Stimulated activated effector memory CD8-positive, alpha-beta T cell treated with anti-CD3 and anti-CD28 coated beads, Interleukin-12 subunit alpha, Interleukin-12 subunit beta, amount 100 ng/mL, for 72 hours (primary cell): Measurements from ENCODE around the gene RRM2.
"Not testable (repeated sequence)": the region's sequence is repeated elsewhere in the genome, so short reads cannot be mapped to it uniquely, and the experiment has no call there.

Source experiments
- ATAC-seq: fragments of 150-1000 bp; cut with Tn5 transposase; 2 replicates; pipeline ENCODE4 v1.10.0; 2021
- DNase-seq, 2 donors: peaks; one replicate each; pipeline ENCODE4 v3.0.0; 2021 to 2022; ENCODE audit warnings: low spot score in 2 of 2
- H3K27ac Mint-ChIP-seq: one replicate; pipeline ENCODE4 v1.8.0; 2022; ENCODE audit warnings: mild to moderate bottlenecking, mixed read lengths
- H3K36me3 Mint-ChIP-seq: one replicate; pipeline ENCODE4 v1.8.0; 2022; ENCODE audit warnings: mild to moderate bottlenecking, mixed read lengths
- H3K4me1 Mint-ChIP-seq: one replicate; pipeline ENCODE4 v1.8.0; 2022; ENCODE audit warnings: mixed read lengths
- H3K4me3 Mint-ChIP-seq: one replicate; pipeline ENCODE4 v1.8.0; 2022; ENCODE audit warnings: mild to moderate bottlenecking, mixed read lengths
- H3K9me3 Mint-ChIP-seq: one replicate; pipeline ENCODE4 v1.8.0; 2022; ENCODE audit warnings: mixed read lengths

RRM2 gene

GRCh38 chr2:10085043-10085667 is 37.4 kb upstream of the RRM2 start:
- ATAC-seq (no peak), DNase-seq (no peak)
- Mint-ChIP-seq H3K36me3 (no peaks in the 10 kb centered on the region), H3K4me1 (peaks cover 12% of the 10 kb centered on the region), H3K4me3 (no peak overlapping the region), H3K27ac (no peak overlapping the region), H3K9me3 (no peaks in the 10 kb centered on the region)

DNA sequence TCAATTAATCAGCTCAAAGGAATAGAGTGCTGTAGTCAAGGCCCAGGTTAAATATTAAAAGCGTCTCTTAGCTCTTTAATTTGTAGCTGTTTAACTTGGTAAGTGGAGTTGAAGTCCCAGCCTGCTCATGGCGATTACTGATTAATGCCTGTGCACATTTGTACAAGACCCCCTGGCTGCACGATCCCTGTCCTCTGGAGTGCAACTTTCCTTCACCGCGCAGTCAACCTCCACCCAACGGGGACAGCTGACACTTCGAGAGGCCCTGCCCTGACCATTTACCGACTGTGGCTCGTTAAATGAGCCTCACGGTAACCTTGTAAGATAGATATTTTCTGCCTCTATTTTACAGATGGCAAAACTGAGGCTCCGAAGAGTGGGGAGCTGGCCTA is 36.9 kb upstream of the RRM2 start:
- H3K4me3 Mint-ChIP-seq = no peak overlapping the region
- no peak overlapping the region for H3K27ac Mint-ChIP-seq
- no peak for DNase-seq
- peaks cover 12% of the 10 kb centered on the region for H3K4me1 Mint-ChIP-seq
- no peak for ATAC-seq
- H3K36me3 Mint-ChIP-seq = no peaks in the 10 kb centered on the region
- H3K9me3 Mint-ChIP-seq = no peaks in the 10 kb centered on the region

GRCh38 chr2:10086950-10087349 is 35.6 kb upstream of the RRM2 start:
- Mint-ChIP-seq H3K36me3 (no peaks in the 10 kb centered on the region), H3K27ac (no peak overlapping the region), H3K4me3 (no peak overlapping the region), H3K9me3 (no peaks in the 10 kb centered on the region), H3K4me1 (peaks cover 12% of the 10 kb centered on the region)
- DNase-seq = no peak
- ATAC-seq = no peak

DNA sequence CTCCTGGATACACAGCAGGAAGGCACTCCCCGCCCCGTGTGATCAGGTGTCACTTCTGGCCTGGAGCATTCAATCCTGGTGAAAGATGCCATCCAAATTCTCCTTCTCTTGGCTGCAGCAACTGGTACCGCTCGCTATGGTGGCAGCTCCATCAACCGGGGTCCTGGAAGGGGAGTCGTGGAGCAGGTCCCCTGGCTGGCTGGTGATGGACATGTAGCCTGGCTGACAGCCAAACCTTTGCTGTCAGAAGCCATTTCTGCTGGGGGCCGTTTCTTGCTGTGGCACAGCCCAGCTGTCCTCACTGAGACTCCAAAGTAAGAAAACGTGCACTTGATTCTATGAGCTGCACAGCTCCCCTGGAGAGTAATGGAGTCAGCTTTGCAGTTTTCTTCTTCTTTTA is 35.2 kb upstream of the RRM2 start:
- Mint-ChIP-seq H3K36me3 (no peaks in the 10 kb centered on the region), H3K9me3 (no peaks in the 10 kb centered on the region), H3K27ac (no peak overlapping the region), H3K4me3 (no peak overlapping the region), H3K4me1 (peaks cover 12% of the 10 kb centered on the region)
- DNase-seq (no peak), ATAC-seq (no peak)

DNA sequence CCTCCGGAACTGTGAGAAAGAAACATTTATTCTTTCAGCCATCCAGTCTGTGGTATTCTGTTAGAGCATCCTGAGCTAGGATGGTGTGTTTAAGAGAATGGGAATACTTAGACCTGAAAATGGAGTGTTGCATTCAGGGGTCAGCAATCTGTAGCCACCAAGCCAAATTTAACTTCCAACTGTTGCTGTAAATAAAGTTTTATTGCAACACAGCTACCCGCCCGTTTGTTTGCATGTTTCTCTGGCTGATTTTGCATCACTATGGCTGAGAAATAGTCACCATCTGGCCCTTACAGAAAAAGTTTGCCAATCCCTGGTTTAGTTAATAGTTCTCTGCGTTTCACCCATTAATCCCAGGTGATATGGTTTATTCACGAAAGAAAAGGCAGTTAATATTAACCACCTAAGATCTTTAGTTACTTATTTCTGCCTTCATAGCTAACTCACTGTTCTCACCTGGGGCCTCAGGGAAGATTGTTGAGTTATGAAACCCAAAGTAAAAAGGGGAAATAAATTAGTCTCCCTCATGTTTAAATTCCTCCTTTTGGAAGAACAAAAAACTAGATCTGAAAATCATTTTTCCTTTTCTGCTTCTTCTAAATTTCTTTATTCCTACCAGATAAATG is 32.9 kb upstream of the RRM2 start:
- Mint-ChIP-seq H3K4me3 (no peak overlapping the region), H3K4me1 (peaks cover 6% of the 10 kb centered on the region), H3K9me3 (no peaks in the 10 kb centered on the region), H3K27ac (no peak overlapping the region), H3K36me3 (no peaks in the 10 kb centered on the region)
- DNase-seq = no peak
- no peak for ATAC-seq

GRCh38 chr2:10091182-10091888 is 31.2 kb upstream of the RRM2 start:
- DNase-seq (no peak), ATAC-seq (peak; percentile 43)
- H3K27ac Mint-ChIP-seq = no peak overlapping the region
- H3K4me1 Mint-ChIP-seq = peaks cover 6% of the 10 kb centered on the region
- peak overlapping the region; percentile 61 for H3K4me3 Mint-ChIP-seq
- no peaks in the 10 kb centered on the region for H3K36me3 Mint-ChIP-seq
- no peaks in the 10 kb centered on the region for H3K9me3 Mint-ChIP-seq

DNA sequence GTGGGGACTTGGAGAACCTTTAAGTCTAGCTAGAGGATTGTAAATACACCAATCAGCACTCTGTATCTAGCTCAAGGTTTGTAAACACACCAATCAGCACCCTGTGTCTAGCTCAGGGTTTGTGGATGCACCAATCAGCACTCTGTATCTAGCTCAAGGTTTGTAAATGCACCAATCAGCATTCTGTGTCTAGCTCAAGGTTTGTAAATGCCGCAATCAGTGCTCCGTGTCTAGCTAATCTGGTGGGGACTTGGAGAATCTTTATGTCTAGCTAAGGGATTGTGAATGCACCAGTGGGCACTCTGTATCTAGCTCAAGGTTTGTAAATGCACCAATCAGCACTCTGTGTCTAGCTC is 30.7 kb upstream of the RRM2 start:
- DNase-seq, H3K9me3 Mint-ChIP-seq, H3K36me3 Mint-ChIP-seq, H3K4me1 Mint-ChIP-seq, H3K27ac Mint-ChIP-seq, ATAC-seq: not testable (repeated sequence)
- H3K4me3 Mint-ChIP-seq = peak overlapping the region; percentile 61

DNA sequence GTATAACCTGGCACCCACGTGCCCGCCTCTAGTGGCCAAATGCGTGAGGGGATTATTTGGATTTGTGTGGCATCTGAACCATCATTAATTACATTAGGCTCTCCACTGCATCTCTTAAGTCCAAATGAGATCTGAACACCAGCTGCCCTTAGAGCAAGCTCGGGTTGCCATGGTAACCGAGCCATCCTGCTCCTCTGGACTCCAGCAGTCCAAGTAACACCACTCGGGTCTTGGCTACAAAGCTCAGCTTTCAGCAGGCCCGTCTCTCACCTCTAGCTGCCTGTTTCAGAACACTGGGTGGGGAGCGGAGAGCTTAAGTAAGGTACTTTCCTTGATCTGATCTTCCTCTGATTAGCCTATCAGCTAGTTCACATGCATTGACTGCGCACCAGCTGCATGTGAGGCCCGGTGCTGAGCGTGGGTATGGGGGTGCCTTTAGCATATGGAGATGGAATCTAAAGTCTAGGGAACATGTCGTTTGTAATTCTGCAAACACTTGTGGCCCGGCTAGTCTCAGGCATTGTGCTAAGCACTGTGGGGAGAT is 28.2 kb upstream of the RRM2 start:
- no peak for DNase-seq
- no peak for ATAC-seq
- H3K9me3 Mint-ChIP-seq = no peaks in the 10 kb centered on the region
- no peak overlapping the region for H3K27ac Mint-ChIP-seq
- H3K4me3 Mint-ChIP-seq = no peak overlapping the region
- H3K4me1 Mint-ChIP-seq = peaks cover 6% of the 10 kb centered on the region
- H3K36me3 Mint-ChIP-seq = no peaks in the 10 kb centered on the region

DNA sequence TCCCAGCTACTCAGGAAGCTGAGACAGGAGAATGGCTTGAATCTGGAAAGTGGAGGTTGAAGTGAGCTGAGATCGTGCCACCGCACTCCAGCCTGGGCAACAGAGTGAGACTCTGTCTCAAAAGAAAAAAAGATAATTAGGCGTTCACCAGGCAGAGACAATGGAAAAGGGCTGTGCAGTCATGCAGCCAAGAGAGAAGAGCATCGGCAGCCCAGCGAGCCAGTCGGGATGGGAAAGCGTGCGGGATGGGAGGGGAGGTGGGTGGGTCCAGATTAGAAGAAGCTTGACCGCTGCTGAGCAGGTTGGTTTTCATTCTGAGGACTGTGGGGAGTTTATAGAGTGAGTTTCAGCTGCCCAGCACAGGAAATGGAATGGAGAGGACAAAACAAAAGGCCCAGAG is 27.4 kb upstream of the RRM2 start:
- ATAC-seq (no peak), DNase-seq (no peak)
- Mint-ChIP-seq H3K36me3 (no peaks in the 10 kb centered on the region), H3K27ac (no peak overlapping the region), H3K4me1 (peaks cover 6% of the 10 kb centered on the region), H3K9me3 (no peaks in the 10 kb centered on the region), H3K4me3 (no peak overlapping the region)

- no peak overlapping the region for H3K4me3 Mint-ChIP-seq
- no peaks in the 10 kb centered on the region for H3K4me1 Mint-ChIP-seq
- no peak for ATAC-seq
- DNase-seq = no peak
- no peaks in the 10 kb centered on the region for H3K9me3 Mint-ChIP-seq
- no peak overlapping the region for H3K27ac Mint-ChIP-seq
- H3K36me3 Mint-ChIP-seq = no peaks in the 10 kb centered on the region
Observed at GRCh38 chr2:10096641-10097040, 25.9 kb upstream of the RRM2 start.

- ATAC-seq = peak; percentile 77
- Mint-ChIP-seq H3K36me3 (no peaks in the 10 kb centered on the region), H3K27ac (no peak overlapping the region), H3K4me3 (no peak overlapping the region), H3K9me3 (no peaks in the 10 kb centered on the region), H3K4me1 (no peaks in the 10 kb centered on the region)
- DNase-seq = peak in 1 of 2 donors; percentile 28
Observed at GRCh38 chr2:10097352-10098148, 25.0 kb upstream of the RRM2 start.

DNA sequence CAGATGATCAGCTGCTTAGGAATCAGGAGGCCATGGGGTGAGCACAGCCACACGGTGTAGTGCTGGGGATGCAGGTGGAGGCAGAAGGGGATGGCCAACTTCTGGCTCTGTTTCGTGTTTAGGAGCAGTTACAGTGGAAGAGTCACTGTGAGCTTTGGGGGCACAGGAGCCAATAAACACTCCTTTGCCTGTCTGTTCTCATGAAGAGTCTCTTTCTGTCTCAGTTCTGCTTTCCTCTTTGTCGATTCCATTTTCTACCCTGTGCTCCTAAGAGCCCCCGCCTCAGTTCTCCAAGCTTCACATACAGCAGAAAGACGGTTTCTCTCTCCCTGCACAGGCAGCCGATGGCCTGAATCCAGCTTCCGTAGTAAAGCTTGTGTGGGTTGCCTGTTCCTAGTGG is 21.0 kb upstream of the RRM2 start:
- no peaks in the 10 kb centered on the region for H3K4me1 Mint-ChIP-seq
- H3K36me3 Mint-ChIP-seq = no peaks in the 10 kb centered on the region
- no peak overlapping the region for H3K4me3 Mint-ChIP-seq
- H3K27ac Mint-ChIP-seq = no peak overlapping the region
- no peak for DNase-seq
- H3K9me3 Mint-ChIP-seq = no peaks in the 10 kb centered on the region
- ATAC-seq = no peak

DNA sequence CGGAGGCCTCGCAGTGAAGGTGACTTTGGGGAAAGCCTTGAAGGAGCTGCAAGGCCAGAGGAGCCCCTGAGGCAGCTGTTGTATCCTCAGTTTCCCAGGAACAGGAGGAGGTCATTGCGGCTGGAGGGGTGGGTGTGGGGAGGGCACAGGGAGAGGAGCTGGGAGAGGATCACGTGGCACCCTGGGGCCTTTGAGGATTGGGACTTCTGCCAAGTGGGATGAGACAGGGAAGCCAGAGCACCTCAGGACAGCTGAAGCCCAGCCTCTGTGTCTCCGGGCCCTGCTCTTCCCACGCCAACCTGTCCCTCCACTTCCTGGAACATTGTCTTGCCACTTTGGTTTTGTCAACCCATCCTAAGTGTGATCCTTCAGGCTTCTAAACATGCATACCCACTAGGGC is 19.4 kb upstream of the RRM2 start:
- Mint-ChIP-seq H3K27ac (no peak overlapping the region), H3K9me3 (no peaks in the 10 kb centered on the region), H3K4me3 (no peak overlapping the region), H3K36me3 (no peaks in the 10 kb centered on the region), H3K4me1 (no peaks in the 10 kb centered on the region)
- no peak for DNase-seq
- no peak for ATAC-seq

GRCh38 chr2:10104906-10105305 is 17.6 kb upstream of the RRM2 start:
- ATAC-seq, H3K4me1 Mint-ChIP-seq, H3K27ac Mint-ChIP-seq, H3K4me3 Mint-ChIP-seq, DNase-seq, H3K36me3 Mint-ChIP-seq, H3K9me3 Mint-ChIP-seq: not testable (repeated sequence)

DNA sequence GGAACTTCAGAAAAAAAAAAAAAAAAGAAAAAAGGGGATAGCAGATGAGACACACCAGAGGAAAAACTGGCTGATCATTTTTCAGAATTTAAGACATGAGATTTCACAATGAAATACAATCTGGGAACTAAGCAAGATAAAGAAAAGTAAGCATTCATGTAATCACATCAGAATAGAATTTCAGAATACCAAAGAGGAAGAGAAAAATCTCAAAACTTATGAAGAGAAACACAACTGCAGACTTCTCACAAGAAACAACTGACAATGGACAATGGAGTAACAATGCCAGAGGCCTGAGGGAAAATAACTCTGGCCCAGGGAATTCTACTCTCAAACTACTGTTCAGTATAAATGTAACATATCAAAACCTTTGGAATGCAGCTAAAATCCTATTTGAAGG is 13.2 kb upstream of the RRM2 start:
- DNase-seq (no peak), ATAC-seq (no peak)
- Mint-ChIP-seq H3K36me3 (no peaks in the 10 kb centered on the region), H3K27ac (no peak overlapping the region), H3K4me3 (no peak overlapping the region), H3K4me1 (no peaks in the 10 kb centered on the region), H3K9me3 (no peaks in the 10 kb centered on the region)
